K562 treated with DMSO at 1 percent for 4 hours (cell line): Measurements from ENCODE around the gene LAMA1. TPM values are rescaled to one million over a fixed set of nuclear protein-coding genes. Genes with fewer than 3 reads are reported as not detected.

Experiments used
- total RNA-seq: library from RNA; unstranded; fragments of 300-600 nt; gene quantifications from 2 replicates; pipeline ENCODE4 v1.2.3, GENCODE V29; 2022; ENCODE audit not compliant: insufficient read depth

Gene LAMA1
- total RNA-seq, result not detected in 2 replicates

GRCh38 chr18:7117390-7118355 is at the start of gene LAMA1:
TSS of gene LAMA1 (minus strand) at chr18:7117797. CDS start at chr18:7117720, 77 bp downstream.

Other genes with a start within 250 kb of the LAMA1 start
- gene LRRC30, start 113.3 kb upstream of the LAMA1 start, total RNA-seq, result not detected in 2 replicates